Endothelial cell of umbilical vein (primary cell): Measurements from ENCODE around the gene CFAP77. TPM values are rescaled to one million over a fixed set of nuclear protein-coding genes. Genes with fewer than 3 reads are reported as not detected.

Source experiments
- BruUV-seq: library from RNA; stranded (reverse); fragments of 400-500 nt; replicated peaks from 2 replicates; lab custom pipeline; 2021; lab: Mats Ljungman, UMichigan
- CTCF ChIA-PET: fragments of 300-600, 350-600 bp; sonication (Branson Sonifier 250); formaldehyde crosslinking; loops from one replicate; lab custom pipeline; 2021; ENCODE audit warnings: antibody characterized with exemption, inconsistent platforms; lab: Charles Lee
- POLR2A ChIA-PET: fragments of 300-600, 350-600 bp; sonication (Branson Sonifier 250); formaldehyde crosslinking; loops from one replicate; lab custom pipeline; 2021; ENCODE audit warnings: antibody characterized with exemption, inconsistent platforms; lab: Charles Lee
- DNase-seq: peaks from one replicate; pipeline ENCODE4 v3.0.0-alpha.2; 2011; ENCODE audit warnings: low read depth, low spot score
- FAIRE-seq: peaks from 2 replicates; lab custom pipeline; 2011; peaks lifted over from hg19 to GRCh38; lab: Jason Lieb, UNC
- H2AFZ ChIP-seq: 2 replicates; pipeline ENCODE4 v1.6.0; 2012; ENCODE audit warnings: low read depth, low read length, control low read depth, inconsistent platforms
- H3K27ac ChIP-seq: 2 replicates; pipeline ENCODE4 v1.5.1; 2011; ENCODE audit warnings: low read depth, mild to moderate bottlenecking, control low read depth, low read length, moderate library complexity; ENCODE audit not compliant: insufficient read depth
- H3K27me3 ChIP-seq, 2 experiments: 2 replicates each; pipeline versions ENCODE4 v1.6.0 to v1.6.1; 2011; ENCODE audit warnings: low read length in 2 of 2, mixed read lengths in 1 of 2; ENCODE audit not compliant: control insufficient read depth in 2 of 2, insufficient read depth in 2 of 2
- H3K36me3 ChIP-seq, 2 experiments: 2 replicates in 1 of 2; 3 replicates in 1 of 2; pipeline ENCODE4 v1.5.1; 2011; ENCODE audit warnings: low read length in 2 of 2, mild to moderate bottlenecking in 1 of 2, moderate library complexity in 1 of 2; ENCODE audit not compliant: control insufficient read depth in 2 of 2, insufficient read depth in 2 of 2; ENCODE audit errors: extremely low read depth in 1 of 2
- H3K4me1 ChIP-seq: 3 replicates; pipeline ENCODE4 v1.5.1; 2011; ENCODE audit warnings: mild to moderate bottlenecking, low read length; ENCODE audit not compliant: control insufficient read depth, insufficient read depth; ENCODE audit errors: extremely low read depth
- H3K4me2 ChIP-seq: 2 replicates; pipeline ENCODE4 v1.6.1; 2011; ENCODE audit warnings: low read length, control low read depth, mixed read lengths; ENCODE audit not compliant: insufficient read depth
- H3K4me3 ChIP-seq, 3 experiments: fragments of 200-600 bp in 1 of 3; sonication (generic), shearing (Covaris generic) in 1 of 3; replicated peaks in 1 of 3; 2 replicates each; pipeline ENCODE4 v1.5.1; 2011 to 2016; ENCODE audit warnings: control low read depth in 3 of 3, low read length in 3 of 3, mild to moderate bottlenecking in 2 of 3, inconsistent platforms in 1 of 3, low read depth in 1 of 3, moderate library complexity in 1 of 3; ENCODE audit not compliant: insufficient read depth in 1 of 3
- H3K79me2 ChIP-seq: 2 replicates; pipeline ENCODE4 v1.6.0; 2012; ENCODE audit warnings: low read length, inconsistent platforms; ENCODE audit not compliant: control insufficient read depth, insufficient read depth
- H3K9ac ChIP-seq: replicated peaks from 2 replicates; pipeline ENCODE3; 2011; ENCODE audit warnings: low read length, control low read depth; ENCODE audit not compliant: insufficient read depth; ENCODE audit errors: extremely low read depth
- H3K9me1 ChIP-seq: replicated peaks from 3 replicates; pipeline ENCODE4 v1.6.0; 2011; ENCODE audit warnings: mild to moderate bottlenecking, low read length; ENCODE audit not compliant: control insufficient read depth, insufficient read depth; ENCODE audit errors: extremely low read depth
- H3K9me3 ChIP-seq: replicated peaks from 2 replicates; pipeline ENCODE4 v1.5.1; 2012; ENCODE audit warnings: low read length, inconsistent platforms; ENCODE audit not compliant: control insufficient read depth, insufficient read depth
- H4K20me1 ChIP-seq: replicated peaks from 2 replicates; pipeline ENCODE3; 2011; ENCODE audit warnings: mild to moderate bottlenecking, low read length; ENCODE audit not compliant: control insufficient read depth, insufficient read depth; ENCODE audit errors: extremely low read depth
- EZH2 ChIP-seq: IDR thresholded peaks from 2 replicates; pipeline ENCODE4 v1.6.1; 2012; ENCODE audit warnings: borderline replicate concordance, low read depth, mild to moderate bottlenecking, moderate library complexity, low read length, inconsistent platforms; ENCODE audit not compliant: severe bottlenecking
- FOS ChIP-seq: IDR thresholded peaks from 2 replicates; pipeline ENCODE4 v1.6.1; 2011; ENCODE audit warnings: mild to moderate bottlenecking, low read length, moderate library complexity, borderline replicate concordance; ENCODE audit not compliant: insufficient read depth
- GATA2 ChIP-seq: IDR thresholded peaks from 2 replicates; pipeline ENCODE4 v1.7.0; 2011; ENCODE audit warnings: low read depth, mild to moderate bottlenecking, moderate library complexity, mixed read lengths, low read length; ENCODE audit not compliant: insufficient read length, insufficient read depth
- JUN ChIP-seq: IDR thresholded peaks from 2 replicates; pipeline ENCODE4 v1.6.1; 2011; ENCODE audit warnings: borderline replicate concordance, low read depth; ENCODE audit not compliant: insufficient read length, insufficient read depth
- MYC ChIP-seq: IDR thresholded peaks from one replicate; pipeline ENCODE4 v1.6.1; 2011; ENCODE audit warnings: mild to moderate bottlenecking, low read depth, low read length
- POLR2A ChIP-seq: IDR thresholded peaks from 2 replicates; pipeline ENCODE4 v1.6.1; 2012; ENCODE audit warnings: low read depth, mild to moderate bottlenecking, control low read depth, low read length
- POLR2AphosphoS5 ChIP-seq: IDR thresholded peaks from 2 replicates; pipeline ENCODE4 v1.6.1; 2012; ENCODE audit warnings: low read depth, mild to moderate bottlenecking, control low read depth, low read length, moderate library complexity; ENCODE audit not compliant: insufficient read depth
- dilution Hi-C: fragments of 300-500 bp; cut with MboI; formaldehyde crosslinking; loops from one replicate; pipeline ENCODE4 v1.15.0; 2019; ENCODE audit warnings: low sequenced_read_pairs; ENCODE audit not compliant: extremely low pct_ligation_motif_present
- intact Hi-C: fragments of 100-400 bp; cut with micrococcal nuclease; formaldehyde crosslinking; loops from one replicate; pipeline ENCODE4 v1.10.0; 2022
- polyA plus RNA-seq, 4 experiments: library from polyadenylated mRNA; depleted of rRNA in 3 of 4; stranded (reverse) in 3 of 4; unstranded in 1 of 4; fragments of >200 nt; gene quantifications; 2 replicates each; pipeline versions ENCODE4 v1.2.1 to v1.2.3, GENCODE V29; 2011 to 2012; ENCODE audit warnings: missing spikeins in 1 of 4
- total RNA-seq: library from RNA; stranded (reverse); gene quantifications from 2 replicates; pipeline ENCODE4 v1.2.3, GENCODE V29; 2021
- TF ChIP-seq, protein P1 (sequence below), 2 donors: IDR thresholded peaks; 1 replicate in 1 of 2; 2 replicates in 1 of 2; pipeline ENCODE4 v1.5.1; 2011; ENCODE audit warnings: low read length in 2 of 2, mild to moderate bottlenecking in 2 of 2, moderate library complexity in 2 of 2, control low read depth in 1 of 2, inconsistent platforms in 1 of 2, low read depth in 1 of 2; ENCODE audit not compliant: insufficient read depth in 1 of 2; ENCODE audit errors: extremely low read depth in 1 of 2
- TF ChIP-seq, protein P2 (sequence below): IDR thresholded peaks from 2 replicates; pipeline ENCODE4 v1.6.1; 2011; ENCODE audit not compliant: insufficient read depth, insufficient read length

CFAP77 gene
- total and polyA plus RNA-seq, 2 donors (not counting 3 experiments of a cell fraction or from before 2014, with no cell fraction given): not detected

DNA sequence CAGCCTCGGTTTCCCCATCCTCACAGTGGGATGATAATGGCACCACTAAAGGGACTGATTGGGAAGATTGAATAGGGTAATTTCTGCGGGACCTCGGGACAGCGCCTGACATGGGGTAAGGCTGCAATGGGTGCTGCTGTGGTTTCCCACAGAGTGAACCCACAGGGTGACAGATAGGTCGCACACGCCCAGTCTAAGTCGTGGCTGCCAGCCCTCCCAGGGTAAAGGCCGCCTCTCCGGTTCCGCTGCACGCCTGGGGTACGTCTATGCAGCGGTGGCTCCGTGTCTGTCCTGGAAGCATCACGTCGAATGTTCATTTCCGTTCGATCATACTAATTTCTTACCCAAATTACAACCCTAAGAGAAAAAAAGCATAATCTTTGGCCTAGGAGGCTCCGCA, 631 bp downstream of the CFAP77 start:
- peak overlapping the region; percentile 92 for H2AFZ ChIP-seq
- TF ChIP-seq, protein P1, sequence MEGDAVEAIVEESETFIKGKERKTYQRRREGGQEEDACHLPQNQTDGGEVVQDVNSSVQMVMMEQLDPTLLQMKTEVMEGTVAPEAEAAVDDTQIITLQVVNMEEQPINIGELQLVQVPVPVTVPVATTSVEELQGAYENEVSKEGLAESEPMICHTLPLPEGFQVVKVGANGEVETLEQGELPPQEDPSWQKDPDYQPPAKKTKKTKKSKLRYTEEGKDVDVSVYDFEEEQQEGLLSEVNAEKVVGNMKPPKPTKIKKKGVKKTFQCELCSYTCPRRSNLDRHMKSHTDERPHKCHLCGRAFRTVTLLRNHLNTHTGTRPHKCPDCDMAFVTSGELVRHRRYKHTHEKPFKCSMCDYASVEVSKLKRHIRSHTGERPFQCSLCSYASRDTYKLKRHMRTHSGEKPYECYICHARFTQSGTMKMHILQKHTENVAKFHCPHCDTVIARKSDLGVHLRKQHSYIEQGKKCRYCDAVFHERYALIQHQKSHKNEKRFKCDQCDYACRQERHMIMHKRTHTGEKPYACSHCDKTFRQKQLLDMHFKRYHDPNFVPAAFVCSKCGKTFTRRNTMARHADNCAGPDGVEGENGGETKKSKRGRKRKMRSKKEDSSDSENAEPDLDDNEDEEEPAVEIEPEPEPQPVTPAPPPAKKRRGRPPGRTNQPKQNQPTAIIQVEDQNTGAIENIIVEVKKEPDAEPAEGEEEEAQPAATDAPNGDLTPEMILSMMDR (IDR thresholded peaks at IDR 0.05; ENCODE audit: extremely low read depth in 1 of 2, insufficient read depth in 1 of 2, low read depth in 1 of 2, low read length in 2 of 2): no peak
- TF ChIP-seq POLR2AphosphoS5 (no peak), JUN (no peak), MYC (no peak), POLR2A (no peak), FOS (no peak), EZH2 (no peak), GATA2 (no peak)
- TF ChIP-seq, protein P2, sequence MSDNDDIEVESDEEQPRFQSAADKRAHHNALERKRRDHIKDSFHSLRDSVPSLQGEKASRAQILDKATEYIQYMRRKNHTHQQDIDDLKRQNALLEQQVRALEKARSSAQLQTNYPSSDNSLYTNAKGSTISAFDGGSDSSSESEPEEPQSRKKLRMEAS: no peak

More for the DNA sequence above, 631 bp downstream of the CFAP77 start:
- Histone ChIP-seq H3K36me3 (no peaks in the 10 kb centered on the region), H3K27me3 (peaks cover 24 to 41% of the 10 kb centered on the region in 2 experiments), H3K9me3 (no peaks in the 10 kb centered on the region), H3K27ac (no peak overlapping the region), H3K4me1 (peaks cover 11% of the 10 kb centered on the region), H3K4me3 (peak overlapping the region in 2 of 3 experiments; percentile 45 to 48), H3K4me2 (peak overlapping the region; percentile 59), H3K9ac (no peak overlapping the region), H3K9me1 (no peaks in the 10 kb centered on the region), H3K79me2 (peaks cover 4% of the 10 kb centered on the region), H4K20me1 (no peaks in the 10 kb centered on the region)
- intact Hi-C loops: loop anchor here (1.0 to 5.0 kb wide), 3 partner anchors 241 to 390 kb away; partner anchors contain the start of gene GTF3C4
- BruUV-seq: no TSS peak
- dilution Hi-C loops: no loop called here
- ChIA-PET CTCF (interaction anchor here (0.7 to 1.9 kb wide), 4 partner anchors 21 to 491 kb away, joined by 3 to 11 read pairs (median 4); no protein-coding TSS in a partner anchor), POLR2A (interaction anchor here (0.6 kb wide), 1 partner anchor 281 kb away, joined by 5 read pairs; no protein-coding TSS in a partner anchor)
- FAIRE-seq: no peak
- DNase-seq: no peak
